GM12878 (cell line): ENCODE measurements around the gene NHSL1. TPM values are rescaled to one million over a fixed set of nuclear protein-coding genes. Genes with fewer than 3 reads are reported as not detected.
A peak's percentile ranks its signal among the peaks of the same experiment; 100 is the strongest.

Source experiments
- ATAC-seq: fragments of 200-7000 bp; cut with Tn5 transposase; 3 replicates; pipeline ENCODE4 v1.9.1; 2020; ENCODE audit warnings: mild to moderate bottlenecking, moderate library complexity
- BruUV-seq: library from RNA; stranded (reverse); fragments of 400-500 nt; replicated peaks from 2 replicates; lab custom pipeline; 2021; lab: Mats Ljungman, UMichigan
- CTCF ChIA-PET: fragments of 300-600 bp; sonication (Branson Sonifier 250); formaldehyde crosslinking; extraction: SDS; loops from one replicate; lab custom pipeline; 2021; ENCODE audit warnings: inconsistent platforms; lab: Yijun Ruan, JAX
- POLR2A ChIA-PET: fragments of 350-600 bp; formaldehyde crosslinking; extraction: SDS; loops from one replicate; lab custom pipeline; 2021; ENCODE audit warnings: inconsistent platforms; lab: Charles Lee
- RAD21 ChIA-PET: fragments of 300-600 bp; sonication (Branson Sonifier 250); formaldehyde crosslinking; loops from one replicate; lab custom pipeline; 2023; ENCODE audit warnings: antibody characterized with exemption; ENCODE audit not compliant: unreplicated experiment; lab: Charles Lee
- SMC1A ChIA-PET: fragments of 300-600 bp; sonication (Branson Sonifier 250); formaldehyde crosslinking; loops from one replicate; lab custom pipeline; 2023; ENCODE audit not compliant: unreplicated experiment, uncharacterized antibody; lab: Charles Lee
- DNase-seq: peaks from one replicate; pipeline ENCODE4 v3.0.0-alpha.2; 2011; ENCODE audit warnings: low read depth, low spot score
- FAIRE-seq: peaks from 3 replicates; lab custom pipeline; 2011; peaks lifted over from hg19 to GRCh38; lab: Jason Lieb, UNC
- H2AFZ ChIP-seq: 2 replicates; pipeline ENCODE4 v1.6.0; 2011; ENCODE audit warnings: low read depth, low read length, control low read depth; ENCODE audit not compliant: control insufficient read depth
- H3K27ac ChIP-seq: 2 replicates; pipeline ENCODE4 v1.5.1; 2011; ENCODE audit warnings: control low read depth; ENCODE audit not compliant: control insufficient read depth, insufficient read depth
- H3K27me3 ChIP-seq, 2 experiments: replicated peaks in 1 of 2; 2 replicates each; pipeline versions ENCODE4 v1.6.0 to v1.6.1; 2011; ENCODE audit warnings: low read length in 1 of 2; ENCODE audit not compliant: control insufficient read depth in 2 of 2, insufficient read depth in 2 of 2
- H3K36me3 ChIP-seq, 2 experiments: 2 replicates each; pipeline ENCODE4 v1.5.1; 2011; ENCODE audit warnings: low read length in 1 of 2; ENCODE audit not compliant: control insufficient read depth in 2 of 2, insufficient read depth in 2 of 2
- H3K4me1 ChIP-seq: 2 replicates; pipeline ENCODE4 v1.6.1; 2011; ENCODE audit warnings: mild to moderate bottlenecking, low read length, moderate library complexity, mixed read lengths; ENCODE audit not compliant: control insufficient read depth, insufficient read depth
- H3K4me2 ChIP-seq: 2 replicates; pipeline ENCODE4 v1.6.0; 2011; ENCODE audit warnings: control low read depth; ENCODE audit not compliant: control insufficient read depth, insufficient read depth
- H3K4me3 ChIP-seq: fragments of 200-600 bp; sonication (generic); 2 replicates; pipeline ENCODE4 v1.5.1; 2016
- H3K79me2 ChIP-seq: 2 replicates; pipeline ENCODE4 v1.6.0; 2011; ENCODE audit warnings: low read length; ENCODE audit not compliant: control insufficient read depth, insufficient read depth
- H3K9ac ChIP-seq: 2 replicates; pipeline ENCODE4 v1.8.0; 2011; ENCODE audit warnings: low read length, control low read depth, mixed read lengths; ENCODE audit not compliant: control insufficient read depth, insufficient read depth
- H3K9me3 ChIP-seq: replicated peaks from 3 replicates; pipeline ENCODE4 v1.5.1; 2011; ENCODE audit warnings: mild to moderate bottlenecking, low read length; ENCODE audit not compliant: control insufficient read depth, insufficient read depth
- H4K20me1 ChIP-seq: 2 replicates; pipeline ENCODE4 v1.6.0; 2011; ENCODE audit not compliant: control insufficient read depth, insufficient read depth
- ATF7 ChIP-seq: fragments of 450-650 bp; IDR thresholded peaks from 2 replicates; pipeline ENCODE4 v1.6.1; 2016; ENCODE audit warnings: low read depth, mild to moderate bottlenecking
- BCL3 ChIP-seq: IDR thresholded peaks from 2 replicates; pipeline ENCODE4 v1.6.1; 2011; ENCODE audit warnings: borderline replicate concordance, low read depth, mild to moderate bottlenecking, moderate library complexity, low read length; ENCODE audit not compliant: insufficient read depth, poor library complexity, severe bottlenecking
- BHLHE40 ChIP-seq, 2 experiments: fragments of 450-650 bp in 1 of 2; IDR thresholded peaks; 2 replicates each; pipeline ENCODE4 v1.6.1; 2011 to 2017; ENCODE audit warnings: low read depth in 2 of 2, borderline replicate concordance in 1 of 2, improper control_type of control experiment in 1 of 2, low read length in 1 of 2, mild to moderate bottlenecking in 1 of 2
- CREM ChIP-seq: IDR thresholded peaks from 2 replicates; pipeline ENCODE4 v1.6.1; 2014; ENCODE audit warnings: antibody characterized with exemption, low read depth
- PML ChIP-seq: IDR thresholded peaks from 2 replicates; pipeline ENCODE4 v1.6.1; 2012; ENCODE audit warnings: low read length, inconsistent platforms
- REST ChIP-seq: IDR thresholded peaks from 2 replicates; pipeline ENCODE4 v1.6.1; 2012; ENCODE audit warnings: mild to moderate bottlenecking, low read depth, low read length
- SKIL ChIP-seq: fragments of 450-650 bp; IDR thresholded peaks from 2 replicates; pipeline ENCODE4 v1.6.1; 2017; ENCODE audit warnings: mild to moderate bottlenecking, low read depth, inconsistent platforms; ENCODE audit not compliant: poor library complexity, severe bottlenecking
- WGBS: methylation state at CpG from one replicate; pipeline ENCODE4 v1.1.6; 2016; ENCODE audit warnings: low lambda C conversion rate; ENCODE audit not compliant: insufficient replicate concordance, insufficient coverage; ENCODE audit errors: missing lambda C conversion rate; 5-methylcytosine and 5-hydroxymethylcytosine counted together
- in situ Hi-C: fragments of 300-500 bp; cut with MboI; formaldehyde crosslinking; loops from 9 replicates; pipeline ENCODE4 v1.14.3; 2018; ENCODE audit warnings: mixed read lengths
- intact Hi-C: fragments of 100-400 bp; cut with micrococcal nuclease; formaldehyde crosslinking; loops from one replicate; pipeline ENCODE4 v1.14.2; 2022; ENCODE audit not compliant: unreplicated experiment
- polyA plus RNA-seq, 11 experiments: library from polyadenylated mRNA; depleted of rRNA in 4 of 11; unstranded in 6 of 11; stranded (reverse) in 5 of 11; fragments of >200 nt; fragmentation: Nextera tagmentation in 4 of 11; fragmentation: Illumina TruSeq in 1 of 11; extraction: Ambion mirVana in 4 of 11; extraction: Trizol in 1 of 11; gene quantifications; 1 replicate in 1 of 11; 2 replicates in 10 of 11; pipeline versions ENCODE4 v1.2.1 to v1.2.3, GENCODE V29; 2011 to 2016; ENCODE audit warnings: inconsistent platforms in 2 of 11, missing spikeins in 2 of 11, low read depth in 1 of 11
- total RNA-seq, 4 experiments: library from RNA; depleted of rRNA in 3 of 4; stranded (reverse); fragments of >200 nt in 3 of 4; fragmentation: Illumina TruSeq in 1 of 4; extraction: Trizol in 1 of 4; gene quantifications; 2 replicates each; pipeline versions ENCODE4 v1.2.1 to v1.2.3, GENCODE V29; 2013 to 2021

NHSL1 gene
- total and polyA plus RNA-seq, 10 of the 15 experiments (the other 5 are each of a cell fraction or from before 2014, with no cell fraction given), result 0.26 to 14.1 (median 0.90) TPM

- H3K9ac ChIP-seq, result no peak overlapping the region
- no peaks in the 10 kb centered on the region for H3K79me2 ChIP-seq
- no peak for ATAC-seq
- DNase-seq, result no peak
- no peak overlapping the region for H3K27ac ChIP-seq
- no peak overlapping the region for H3K4me3 ChIP-seq
- H3K27me3 ChIP-seq, result no peaks in the 10 kb centered on the region
- TF ChIP-seq ATF7 (0 out of 2 replicates have a peak, but pooled peaks have one; percentile 27), PML (no peak)
- no peak for FAIRE-seq
- H3K4me2 ChIP-seq, result no peak overlapping the region
- intact Hi-C loops (no loop called here), in situ Hi-C loops (no loop called here)
- H3K36me3 ChIP-seq, result no peaks in the 10 kb centered on the region
- H2AFZ ChIP-seq, result no peak overlapping the region
- BruUV-seq, result no TSS peak
- RAD21 ChIA-PET, result interaction anchor here (0.6 kb wide), 1 partner anchor 74 kb away, joined by 3 read pairs; no protein-coding TSS in a partner anchor
- H3K9me3 ChIP-seq, result no peaks in the 10 kb centered on the region
- H4K20me1 ChIP-seq, result no peaks in the 10 kb centered on the region
- POLR2A ChIA-PET, result no interaction called here
- no peaks in the 10 kb centered on the region for H3K4me1 ChIP-seq
- CTCF ChIA-PET, result interaction anchor here (1.4 kb wide), 1 partner anchor 182 kb away, joined by 3 read pairs; no protein-coding TSS in a partner anchor
- SMC1A ChIA-PET, result interaction anchor here (0.8 to 1.2 kb wide), 4 partner anchors 9 to 412 kb away, joined by 3 to 5 read pairs (median 4); no protein-coding TSS in a partner anchor
- 25% methylated on average over 1 of the region's 1 CpG for WGBS
Measured at GRCh38 chr6:138528137-138528536, 28.8 kb upstream of the NHSL1 start.

- ChIA-PET CTCF (interaction anchor here (1.4 kb wide), 1 partner anchor 181 kb away, joined by 3 read pairs; no protein-coding TSS in a partner anchor), POLR2A (no interaction called here), SMC1A (interaction anchor here (0.6 to 1.2 kb wide), 5 partner anchors 10 to 411 kb away, joined by 3 to 5 read pairs (median 3); no protein-coding TSS in a partner anchor), RAD21 (interaction anchor here (0.6 kb wide), 1 partner anchor 73 kb away, joined by 3 read pairs; no protein-coding TSS in a partner anchor)
- no peak overlapping the region for H3K4me3 ChIP-seq
- no peak overlapping the region for H3K27ac ChIP-seq
- ATAC-seq (no peak), FAIRE-seq (no peak), DNase-seq (no peak)
- no peak overlapping the region for H3K4me2 ChIP-seq
- no peak overlapping the region for H2AFZ ChIP-seq
- H3K27me3 ChIP-seq, result no peaks in the 10 kb centered on the region
- 37% methylated on average over 8 of the region's 8 CpGs for WGBS
- in situ Hi-C loops, result no loop called here
- no TSS peak for BruUV-seq
- no peaks in the 10 kb centered on the region for H3K9me3 ChIP-seq
- H3K4me1 ChIP-seq, result no peaks in the 10 kb centered on the region
- H3K9ac ChIP-seq, result no peak overlapping the region
- no peaks in the 10 kb centered on the region for H4K20me1 ChIP-seq
- H3K79me2 ChIP-seq, result no peaks in the 10 kb centered on the region
- no peaks in the 10 kb centered on the region for H3K36me3 ChIP-seq
- intact Hi-C loops, result no loop called here
- TF ChIP-seq BCL3, result no peak
- TF ChIP-seq CREM, result no peak
- TF ChIP-seq SKIL, result no peak
- TF ChIP-seq BHLHE40 (IDR thresholded peaks at IDR 0.05; ENCODE audit: borderline replicate concordance in 1 of 2, low read depth in 2 of 2, low read length in 1 of 2), result no peak
- no peak for TF ChIP-seq REST
Measured at GRCh38 chr6:138527411-138528088, 28.3 kb upstream of the NHSL1 start.
